Activated CD8-positive, alpha-beta T cell treated with anti-CD3 and anti-CD28 coated beads for 36 hours (primary cell): ENCODE data around the gene TTC39C. TPM values are rescaled to one million over a fixed set of nuclear protein-coding genes. Genes with fewer than 3 reads are reported as not detected.
"Not testable (repeated sequence)": the region's sequence is repeated elsewhere in the genome, so short reads cannot be mapped to it uniquely, and the experiment has no call there.

Experiments used
- ATAC-seq: fragments of 200-7000 bp; cut with Tn5 transposase; one replicate; pipeline ENCODE4 v1.10.0; 2021; ENCODE audit warnings: mild to moderate bottlenecking, moderate library complexity
- CTCF ChIA-PET: fragments of 350-600 bp; sonication (Branson Sonifier 250); formaldehyde crosslinking; loops from one replicate; lab custom pipeline; 2021; ENCODE audit warnings: antibody characterized with exemption; lab: Charles Lee
- POLR2A ChIA-PET: fragments of 350-600 bp; sonication (Branson Sonifier 250); formaldehyde crosslinking; loops from one replicate; lab custom pipeline; 2021; ENCODE audit warnings: antibody characterized with exemption; lab: Charles Lee
- DNase-seq: peaks from one replicate; pipeline ENCODE4 v3.0.0-alpha.2; 2020
- H3K27ac Mint-ChIP-seq: one replicate; pipeline ENCODE4 v1.8.0; 2021; ENCODE audit warnings: mild to moderate bottlenecking, mixed read lengths
- H3K27me3 Mint-ChIP-seq: one replicate; pipeline ENCODE4 v1.8.0; 2021; ENCODE audit warnings: mixed read lengths
- H3K36me3 Mint-ChIP-seq: one replicate; pipeline ENCODE4 v1.8.0; 2021; ENCODE audit warnings: low read depth, mixed read lengths
- H3K4me1 Mint-ChIP-seq: one replicate; pipeline ENCODE4 v1.8.0; 2021; ENCODE audit warnings: low read depth, mixed read lengths
- H3K4me3 Mint-ChIP-seq: one replicate; pipeline ENCODE4 v1.8.0; 2021; ENCODE audit warnings: mild to moderate bottlenecking, moderate library complexity, mixed read lengths
- H3K9me3 Mint-ChIP-seq: one replicate; pipeline ENCODE4 v1.8.0; 2021; ENCODE audit warnings: mixed read lengths
- intact Hi-C: fragments of 100-400 bp; cut with micrococcal nuclease; formaldehyde crosslinking; loops from one replicate; pipeline ENCODE4 v1.10.0; 2022
- total RNA-seq, 2 experiments: library from RNA; stranded (reverse); gene quantifications; one replicate each; pipeline ENCODE4 v1.2.3, GENCODE V29; 2021
- TF ChIP-seq, protein P1 (sequence below): fragments of 200-600 bp; IDR thresholded peaks from one replicate; pipeline ENCODE4 v1.8.0; 2022; ENCODE audit warnings: antibody characterized with exemption, mild to moderate bottlenecking

TTC39C gene
- total RNA-seq, 2 experiments from 2014 or later = 37.9 to 43.0 TPM

DNA sequence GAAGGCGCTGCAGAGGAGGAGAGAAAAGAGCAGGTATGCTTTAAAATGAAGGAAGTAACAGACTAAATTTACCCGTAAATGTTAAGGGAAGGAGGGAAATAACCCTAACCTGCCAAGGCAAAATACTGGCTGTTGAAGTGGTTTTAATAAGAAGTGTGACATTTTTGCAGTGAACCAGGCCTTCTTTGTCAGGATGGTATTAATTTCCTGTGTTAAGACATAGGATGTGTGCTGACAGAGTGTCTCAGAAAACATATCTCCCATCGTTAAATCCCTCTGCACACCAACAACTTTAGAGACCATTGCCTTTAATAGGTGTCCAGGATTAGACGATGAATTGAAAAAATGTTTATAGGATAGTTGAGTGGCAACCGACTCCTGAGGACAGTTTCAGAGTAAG is 9.9 kb downstream of the TTC39C start:
- Mint-ChIP-seq H3K36me3 (peaks cover 47% of the 10 kb centered on the region), H3K9me3 (no peaks in the 10 kb centered on the region), H3K27me3 (no peaks in the 10 kb centered on the region), H3K4me1 (peaks cover 87% of the 10 kb centered on the region), H3K27ac (peak overlapping the region; percentile 43), H3K4me3 (no peak overlapping the region)
- CTCF ChIA-PET = no interaction called here
- DNase-seq (no peak), ATAC-seq (no peak)
- intact Hi-C loops = no loop called here
- POLR2A ChIA-PET = no interaction called here
- TF ChIP-seq, protein P1, sequence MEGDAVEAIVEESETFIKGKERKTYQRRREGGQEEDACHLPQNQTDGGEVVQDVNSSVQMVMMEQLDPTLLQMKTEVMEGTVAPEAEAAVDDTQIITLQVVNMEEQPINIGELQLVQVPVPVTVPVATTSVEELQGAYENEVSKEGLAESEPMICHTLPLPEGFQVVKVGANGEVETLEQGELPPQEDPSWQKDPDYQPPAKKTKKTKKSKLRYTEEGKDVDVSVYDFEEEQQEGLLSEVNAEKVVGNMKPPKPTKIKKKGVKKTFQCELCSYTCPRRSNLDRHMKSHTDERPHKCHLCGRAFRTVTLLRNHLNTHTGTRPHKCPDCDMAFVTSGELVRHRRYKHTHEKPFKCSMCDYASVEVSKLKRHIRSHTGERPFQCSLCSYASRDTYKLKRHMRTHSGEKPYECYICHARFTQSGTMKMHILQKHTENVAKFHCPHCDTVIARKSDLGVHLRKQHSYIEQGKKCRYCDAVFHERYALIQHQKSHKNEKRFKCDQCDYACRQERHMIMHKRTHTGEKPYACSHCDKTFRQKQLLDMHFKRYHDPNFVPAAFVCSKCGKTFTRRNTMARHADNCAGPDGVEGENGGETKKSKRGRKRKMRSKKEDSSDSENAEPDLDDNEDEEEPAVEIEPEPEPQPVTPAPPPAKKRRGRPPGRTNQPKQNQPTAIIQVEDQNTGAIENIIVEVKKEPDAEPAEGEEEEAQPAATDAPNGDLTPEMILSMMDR = no peak

DNA sequence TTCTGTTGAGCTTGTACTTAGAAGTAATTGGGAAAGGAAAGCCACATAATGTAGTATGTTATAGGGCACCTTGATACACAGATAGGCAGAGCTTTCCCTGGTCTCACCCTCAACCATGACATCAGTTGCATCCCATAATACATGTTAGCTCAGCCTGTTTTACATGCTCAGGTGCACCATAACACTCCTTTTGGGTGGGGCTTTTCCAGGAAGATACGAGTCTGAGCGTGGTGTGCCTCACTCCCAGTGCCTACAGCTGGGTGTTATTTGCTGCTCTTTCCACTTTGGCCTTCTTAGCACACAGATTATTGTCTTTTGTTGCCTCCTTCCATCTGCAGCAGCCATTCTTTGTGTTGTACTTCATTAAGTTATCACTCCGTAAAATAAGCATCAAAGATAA is 11.9 kb downstream of the TTC39C start:
- POLR2A ChIA-PET = interaction anchor here (0.6 to 3.3 kb wide), 3 partner anchors 11 to 448 kb away, joined by 5 to 17 read pairs (median 8); partner anchors contain the start of gene TTC39C
- Mint-ChIP-seq H3K27ac (peak overlapping the region; percentile 44), H3K4me3 (no peak overlapping the region)

DNA sequence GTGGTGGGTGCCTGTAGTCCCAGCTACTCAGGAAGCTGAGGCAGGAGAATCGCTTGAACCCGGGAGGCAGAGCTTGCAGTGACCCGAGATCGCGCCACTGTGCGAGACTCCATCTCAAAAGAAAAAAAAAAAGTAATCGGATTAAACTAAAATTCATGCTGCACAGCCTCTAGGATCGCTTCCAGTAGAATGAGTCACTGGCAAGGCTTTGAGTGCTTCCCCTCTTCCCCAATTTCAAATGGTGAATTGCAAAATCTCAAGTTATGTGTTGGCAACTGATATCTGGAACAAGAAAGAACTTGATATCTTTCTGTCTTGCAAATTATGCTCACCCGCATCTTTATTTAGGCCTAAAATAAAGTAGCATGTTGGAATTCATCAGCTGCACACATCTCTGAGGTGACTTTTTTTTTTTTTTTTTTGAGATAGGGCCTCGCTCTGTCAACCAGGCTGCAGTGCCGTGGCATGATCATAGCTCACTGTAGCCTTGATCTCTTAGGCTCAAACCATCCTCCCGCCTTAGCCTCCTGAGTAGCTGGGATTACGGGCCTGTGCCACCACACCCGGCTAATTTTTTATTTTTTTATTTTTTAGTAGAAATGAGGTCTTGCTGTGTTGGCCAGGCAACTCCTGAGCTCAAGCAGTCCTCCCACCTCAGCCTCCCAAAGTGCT is 12.7 kb downstream of the TTC39C start:
- intact Hi-C loops = no loop called here
- Mint-ChIP-seq H3K36me3 (peaks cover 37% of the 10 kb centered on the region), H3K4me1 (peaks cover 81% of the 10 kb centered on the region), H3K27ac (no peak overlapping the region), H3K4me3 (no peak overlapping the region), H3K9me3 (no peaks in the 10 kb centered on the region), H3K27me3 (no peaks in the 10 kb centered on the region)
- ChIA-PET CTCF (interaction anchor here (0.7 to 0.9 kb wide), 2 partner anchors 14 to 401 kb away, joined by 3 read pairs; no protein-coding TSS in a partner anchor), POLR2A (interaction anchor here (0.7 to 3.3 kb wide), 3 partner anchors 12 to 184 kb away, joined by 3 to 17 read pairs (median 8); partner anchors contain the start of gene TTC39C)
- no peak for ATAC-seq
- DNase-seq = no peak
- TF ChIP-seq, protein P1 = no peak

More for the DNA sequence above, 11.9 kb downstream of the TTC39C start:
- Mint-ChIP-seq H3K36me3 (peaks cover 37% of the 10 kb centered on the region), H3K27me3 (no peaks in the 10 kb centered on the region), H3K9me3 (no peaks in the 10 kb centered on the region), H3K4me1 (peaks cover 81% of the 10 kb centered on the region)
- TF ChIP-seq, protein P1 = no peak
- no peak for DNase-seq
- intact Hi-C loops = no loop called here
- CTCF ChIA-PET = interaction anchor here (0.7 to 1.2 kb wide), 3 partner anchors 15 to 108 kb away, joined by 3 read pairs; no protein-coding TSS in a partner anchor
- ATAC-seq = peak; percentile 26

DNA sequence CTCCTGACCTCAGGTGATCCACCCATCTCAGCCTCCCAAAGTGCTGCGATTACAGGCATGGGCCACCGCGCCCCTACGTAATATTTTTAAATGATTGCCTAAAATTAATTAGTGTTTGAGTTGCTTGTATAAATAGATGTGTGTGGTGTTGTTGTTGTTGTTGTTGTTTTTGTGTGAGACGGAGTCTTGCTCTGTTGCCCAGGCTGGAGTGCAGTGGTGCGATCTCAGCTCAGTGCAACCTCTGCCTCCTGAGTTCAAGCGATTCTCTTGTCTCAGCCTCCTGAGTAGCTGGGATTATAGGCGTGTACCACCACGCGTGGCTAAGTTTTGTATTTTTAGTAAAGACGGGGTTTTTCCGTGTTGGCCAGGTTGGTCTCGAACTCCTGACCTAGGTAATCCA is 14.4 kb downstream of the TTC39C start:
- H3K27me3 Mint-ChIP-seq, DNase-seq, H3K4me3 Mint-ChIP-seq, intact Hi-C loops, H3K9me3 Mint-ChIP-seq, ATAC-seq, H3K27ac Mint-ChIP-seq: not testable (repeated sequence)
- Mint-ChIP-seq H3K36me3 (peaks cover 33% of the 10 kb centered on the region), H3K4me1 (peaks cover 77% of the 10 kb centered on the region)
- ChIA-PET CTCF (interaction anchor here (1.0 to 1.7 kb wide), 4 partner anchors 12 to 87 kb away, joined by 3 to 6 read pairs (median 4); no protein-coding TSS in a partner anchor), POLR2A (interaction anchor here (1.6 to 3.3 kb wide), 2 partner anchors 13 to 14 kb away, joined by 5 to 17 read pairs; partner anchors contain the start of gene TTC39C)

DNA sequence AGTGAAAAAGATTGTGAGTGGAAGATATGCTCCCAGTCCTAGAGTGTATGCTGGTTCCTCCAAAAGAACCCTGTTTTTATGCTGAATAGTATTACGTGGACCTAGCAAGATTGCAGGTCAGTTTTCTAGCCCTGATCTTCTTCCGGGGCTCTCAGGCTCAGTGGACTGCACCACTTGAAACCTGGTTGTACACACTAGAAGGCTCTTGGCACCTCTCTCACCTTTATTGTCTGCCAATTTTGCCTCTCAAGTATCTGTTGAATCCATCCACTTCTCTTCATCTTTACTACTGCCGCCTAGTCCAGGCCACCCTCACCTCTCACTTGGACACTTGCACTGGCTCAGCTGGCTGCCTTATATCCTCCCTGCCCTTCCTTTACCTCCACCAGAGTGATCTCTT is 16.8 kb downstream of the TTC39C start:
- Mint-ChIP-seq H3K27ac (no peak overlapping the region), H3K4me3 (no peak overlapping the region), H3K27me3 (no peaks in the 10 kb centered on the region), H3K36me3 (peaks cover 24% of the 10 kb centered on the region), H3K9me3 (no peaks in the 10 kb centered on the region), H3K4me1 (peaks cover 67% of the 10 kb centered on the region)
- DNase-seq (no peak), ATAC-seq (no peak)
- intact Hi-C loops = no loop called here
- ChIA-PET POLR2A (no interaction called here), CTCF (no interaction called here)
- TF ChIP-seq, protein P1 = no peak
